HUES64 (cell line): ENCODE data around the gene LAGE3. TPM values are rescaled to one million over a fixed set of nuclear protein-coding genes. Genes with fewer than 3 reads are reported as not detected.
A peak's percentile ranks its signal among the peaks of the same experiment; 100 is the strongest.

ENCODE experiments used
- H3K27ac ChIP-seq: 2 replicates; pipeline ENCODE4 v1.7.0; 2013; ENCODE audit warnings: low read depth, low read length, inconsistent platforms
- H3K27me3 ChIP-seq: 2 replicates; pipeline ENCODE4 v1.6.1; 2013; ENCODE audit warnings: mild to moderate bottlenecking, low read length; ENCODE audit not compliant: insufficient read depth
- H3K36me3 ChIP-seq: 2 replicates; pipeline ENCODE4 v1.6.1; 2013; ENCODE audit warnings: mild to moderate bottlenecking, low read length; ENCODE audit not compliant: insufficient read depth
- H3K4me1 ChIP-seq: 2 replicates; pipeline ENCODE4 v1.6.1; 2013; ENCODE audit warnings: mild to moderate bottlenecking, low read length, moderate library complexity; ENCODE audit not compliant: insufficient read depth
- H3K4me3 ChIP-seq: 2 replicates; pipeline ENCODE4 v1.5.1; 2013; ENCODE audit warnings: mild to moderate bottlenecking, low read length, moderate library complexity
- H3K9ac ChIP-seq: 2 replicates; pipeline ENCODE4 v1.6.1; 2013; ENCODE audit warnings: mild to moderate bottlenecking, low read depth, low read length
- H3K9me3 ChIP-seq: 2 replicates; pipeline ENCODE4 v1.6.1; 2013; ENCODE audit warnings: low read depth, low read length; ENCODE audit not compliant: insufficient read depth
- WGBS: fragments of 150-250, 120-280 bp; methylation state at CpG from one replicate; pipeline ENCODE4 v1.1.7; 2013; ENCODE audit warnings: missing lambda C conversion rate; 5-methylcytosine and 5-hydroxymethylcytosine counted together
- polyA plus RNA-seq, 2 experiments: library from polyadenylated mRNA; stranded (reverse); fragments of 50-300 nt; gene quantifications; one replicate each; pipeline ENCODE4 v1.2.3, GENCODE V29; 2013

The LAGE3 gene
- 37.0 TPM for polyA plus RNA-seq (2013, experiment 1 of 2)
- polyA plus RNA-seq (2013, experiment 2 of 2), result 34.0 TPM

- WGBS, result 5% methylated on average over 85 of the region's 85 CpGs
- Histone ChIP-seq H3K36me3 (peaks cover 7% of the 10 kb centered on the region; the same call in 1 of the 2 replicates), H3K4me1 (no peaks in the 10 kb centered on the region), H3K4me3 (peak within 1 kb of the TSS; percentile 59), H3K27ac (peak within 1 kb of the TSS; percentile 82), H3K9me3 (no peaks in the 10 kb centered on the region), H3K27me3 (no peaks in the 10 kb centered on the region), H3K9ac (peak within 1 kb of the TSS; percentile 63; the same call in 1 of the 2 replicates)
These were observed at the start of gene LAGE3 for GRCh38 chrX:154478728-154479622. TSS of gene LAGE3 (minus strand) at chrX:154479281. CDS start at chrX:154478915, 366 bp downstream.

DNA sequence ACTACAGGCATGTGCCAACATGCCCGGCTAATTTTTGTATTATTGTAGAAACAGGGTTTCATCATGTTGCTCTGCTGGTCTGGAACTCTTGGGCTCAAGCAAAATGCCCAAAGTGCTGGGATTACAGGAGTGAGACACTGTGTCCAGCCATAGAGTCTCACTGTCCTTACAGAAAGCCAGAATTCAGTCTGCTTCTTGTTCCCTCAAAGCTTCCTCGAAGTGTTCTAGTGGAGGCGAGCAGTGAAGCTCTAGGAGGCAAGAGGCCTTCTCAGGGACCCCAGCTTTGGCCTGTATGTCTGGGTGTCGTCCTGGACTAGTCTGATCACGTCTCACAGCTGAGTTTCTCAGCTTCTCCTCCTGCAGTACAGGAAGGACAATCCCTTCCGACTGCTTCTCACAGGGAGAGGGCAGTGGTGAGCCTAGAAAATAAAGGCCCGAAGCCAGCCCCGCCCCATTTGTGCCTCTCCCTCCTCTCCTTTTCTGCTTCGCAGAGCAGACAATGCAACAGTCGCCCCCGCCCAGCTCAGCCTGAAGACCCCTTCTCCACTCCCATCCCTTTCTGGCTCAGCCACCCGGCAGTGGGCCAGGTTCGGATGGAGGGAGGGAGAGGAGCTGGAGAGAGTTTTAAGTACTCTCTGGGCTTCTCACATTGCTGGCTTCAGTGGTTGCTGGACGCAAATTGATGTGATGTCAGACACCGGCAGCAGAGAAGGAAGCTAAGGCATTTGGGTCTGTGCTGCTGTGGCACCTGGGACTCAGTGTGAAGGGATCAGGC, 48.0 kb upstream of the LAGE3 start:
- no peaks in the 10 kb centered on the region for H3K4me1 ChIP-seq
- peak overlapping the region; percentile 36; the same call in 1 of the 2 replicates for H3K9ac ChIP-seq
- peaks cover 13% of the 10 kb centered on the region for H3K27me3 ChIP-seq
- peak overlapping the region; percentile 12; the same call in 1 of the 2 replicates for H3K27ac ChIP-seq
- 13% methylated on average over 12 of the region's 15 CpGs for WGBS
- peaks cover 3% of the 10 kb centered on the region; the same call in 1 of the 2 replicates for H3K36me3 ChIP-seq
- H3K9me3 ChIP-seq, result no peaks in the 10 kb centered on the region
- peak overlapping the region; percentile 51 for H3K4me3 ChIP-seq

- WGBS, result 94% methylated on average over 13 of the region's 14 CpGs
- Histone ChIP-seq H3K4me3 (no peak overlapping the region), H3K27ac (no peak overlapping the region), H3K27me3 (peaks cover 13% of the 10 kb centered on the region), H3K36me3 (no peaks in the 10 kb centered on the region; the same call in 1 of the 2 replicates), H3K9ac (no peak overlapping the region), H3K4me1 (no peaks in the 10 kb centered on the region), H3K9me3 (no peaks in the 10 kb centered on the region)
These were observed 46.8 kb upstream of the LAGE3 start for GRCh38 chrX:154525606-154526490.

- no peaks in the 10 kb centered on the region for H3K4me1 ChIP-seq
- H3K27me3 ChIP-seq, result peaks cover 2% of the 10 kb centered on the region
- H3K27ac ChIP-seq, result no peak overlapping the region
- H3K9me3 ChIP-seq, result no peaks in the 10 kb centered on the region
- H3K4me3 ChIP-seq, result no peak overlapping the region
- whole genome bisulfite sequencing, result 92% methylated on average over 8 of the region's 8 CpGs
- H3K36me3 ChIP-seq, result no peaks in the 10 kb centered on the region
- H3K9ac ChIP-seq, result no peak overlapping the region
These were observed 40.3 kb upstream of the LAGE3 start for GRCh38 chrX:154519389-154519788.

DNA sequence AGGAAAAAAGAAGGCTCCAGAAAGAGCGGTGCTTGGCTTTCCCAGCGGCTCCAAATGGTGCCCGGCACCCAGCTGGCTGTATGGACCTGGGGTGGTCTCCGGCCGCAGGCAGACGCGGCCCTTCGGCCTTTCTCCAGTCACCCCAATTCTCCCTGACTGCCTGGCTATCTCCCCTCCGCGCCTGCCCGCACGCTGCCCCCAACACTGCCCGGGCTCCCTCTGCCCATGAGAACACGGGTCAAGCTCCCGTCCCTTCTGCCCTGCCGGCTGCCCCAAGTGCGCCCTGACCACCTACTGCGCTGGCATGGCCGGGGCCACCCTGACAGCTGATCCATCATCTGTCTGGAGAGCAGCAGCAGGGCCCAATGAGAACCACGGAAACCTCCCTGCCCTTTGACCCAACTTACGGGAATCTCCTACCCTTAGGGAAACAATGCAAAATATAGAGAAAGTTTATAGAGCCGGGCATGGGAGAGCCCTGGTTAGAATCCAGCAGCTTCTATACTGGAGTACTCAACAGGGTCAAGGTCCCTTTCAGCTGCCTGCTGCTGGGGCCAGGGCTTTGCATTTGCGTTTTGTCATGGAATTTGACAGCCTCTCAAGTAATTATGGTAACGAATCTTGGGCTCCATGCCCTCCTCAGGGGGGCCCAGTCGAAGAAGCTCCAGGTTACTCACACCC, 38.2 kb upstream of the LAGE3 start:
- 2% methylated on average over 24 of the region's 25 CpGs for WGBS
- Histone ChIP-seq H3K27ac (peak overlapping the region; percentile 99; the same call in 1 of the 2 replicates), H3K4me3 (peak overlapping the region; percentile 67), H3K27me3 (peaks cover under 1% of the 10 kb centered on the region), H3K36me3 (no peaks in the 10 kb centered on the region), H3K9ac (peak overlapping the region; percentile 44; the same call in 1 of the 2 replicates), H3K9me3 (no peaks in the 10 kb centered on the region), H3K4me1 (no peaks in the 10 kb centered on the region)

DNA sequence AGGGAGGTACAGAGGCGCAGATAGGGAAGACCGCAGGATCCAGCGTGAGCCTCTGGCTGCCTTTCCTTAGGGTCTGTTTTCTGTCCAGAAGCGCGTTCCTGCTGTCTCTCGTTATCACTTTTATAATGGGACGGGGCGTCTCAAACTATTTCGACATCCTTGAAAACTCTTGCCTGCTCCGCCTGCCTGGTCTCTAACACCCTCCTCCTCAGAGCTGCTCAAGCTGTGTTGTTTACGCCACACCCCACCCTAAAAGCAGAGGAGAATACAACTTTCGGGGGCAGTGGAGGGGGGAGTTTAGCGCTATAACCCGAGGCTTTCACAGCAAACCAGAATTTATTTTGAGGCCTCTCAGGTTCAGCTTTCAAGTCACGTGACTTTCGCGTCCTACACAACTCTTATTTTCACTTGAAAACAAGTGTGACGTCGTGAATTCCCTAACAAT, 37.6 kb upstream of the LAGE3 start:
- no peaks in the 10 kb centered on the region for H3K4me1 ChIP-seq
- H3K27me3 ChIP-seq, result no peaks in the 10 kb centered on the region; the same call in 1 of the 2 replicates
- H3K9me3 ChIP-seq, result no peaks in the 10 kb centered on the region
- H3K9ac ChIP-seq, result peak overlapping the region; percentile 74
- no peaks in the 10 kb centered on the region for H3K36me3 ChIP-seq
- H3K27ac ChIP-seq, result peak overlapping the region; percentile 99; the same call in 1 of the 2 replicates
- under 1% methylated on average over 18 of the region's 19 CpGs for WGBS
- H3K4me3 ChIP-seq, result peak overlapping the region; percentile 67

- Histone ChIP-seq H3K27me3 (no peaks in the 10 kb centered on the region; the same call in 1 of the 2 replicates), H3K9ac (peak within 1 kb of the TSS; percentile 74)
- under 1% methylated on average over 59 of the region's 59 CpGs for WGBS
These were observed 37.0 kb upstream of the LAGE3 start, which contains the start of gene FAM3A for GRCh38 chrX:154515966-154516655. TSS of gene FAM3A (minus strand) at chrX:154516232. CDS start at chrX:154515772, 460 bp downstream.

GRCh38 chrX:154515090-154515965, 36.2 kb upstream of the LAGE3 start:
- Histone ChIP-seq H3K9me3 (no peaks in the 10 kb centered on the region), H3K4me1 (no peaks in the 10 kb centered on the region), H3K36me3 (no peaks in the 10 kb centered on the region), H3K4me3 (peak overlapping the region; percentile 76), H3K9ac (peak overlapping the region; percentile 73), H3K27me3 (no peaks in the 10 kb centered on the region; the same call in 1 of the 2 replicates), H3K27ac (peak overlapping the region; percentile 52; the same call in 1 of the 2 replicates)
- WGBS, result 25% methylated on average over 31 of the region's 34 CpGs

More at GRCh38 chrX:154515966-154516655, 37.0 kb upstream of the LAGE3 start, which contains the start of gene FAM3A:
- H3K27ac ChIP-seq, result peak within 1 kb of the TSS; percentile 99; the same call in 1 of the 2 replicates
- no peaks in the 10 kb centered on the region for H3K36me3 ChIP-seq
- H3K9me3 ChIP-seq, result no peaks in the 10 kb centered on the region
- H3K4me1 ChIP-seq, result no peaks in the 10 kb centered on the region
- H3K4me3 ChIP-seq, result peak within 1 kb of the TSS; percentile 76

GRCh38 chrX:154513716-154514115, 34.6 kb upstream of the LAGE3 start:
- no peak overlapping the region for H3K27ac ChIP-seq
- H3K4me3 ChIP-seq, result no peak overlapping the region
- H3K27me3 ChIP-seq, result no peaks in the 10 kb centered on the region
- 97% methylated on average over 2 of the region's 2 CpGs for WGBS
- no peaks in the 10 kb centered on the region for H3K4me1 ChIP-seq
- no peaks in the 10 kb centered on the region for H3K9me3 ChIP-seq
- peaks cover 6% of the 10 kb centered on the region; the same call in 1 of the 2 replicates for H3K36me3 ChIP-seq
- no peak overlapping the region for H3K9ac ChIP-seq
